Stimulated activated naive CD8-positive, alpha-beta T cell treated with anti-CD3 and anti-CD28 coated beads, Interleukin-15, Interleukin-2, amounts not matched to agents 100 ng/mL and 50 ng/mL, for 24 hours (primary cell): ENCODE results near the gene GAPT.

Source experiments
- H3K27ac Mint-ChIP-seq: one replicate; pipeline ENCODE4 v1.8.0; 2021; ENCODE audit warnings: mild to moderate bottlenecking, mixed read lengths
- H3K27me3 Mint-ChIP-seq: one replicate; pipeline ENCODE4 v1.8.0; 2021; ENCODE audit warnings: mixed read lengths
- H3K36me3 Mint-ChIP-seq: one replicate; pipeline ENCODE4 v1.8.0; 2021; ENCODE audit warnings: low read depth, mixed read lengths
- H3K4me1 Mint-ChIP-seq: one replicate; pipeline ENCODE4 v1.8.0; 2021; ENCODE audit warnings: low read depth, mixed read lengths
- H3K4me3 Mint-ChIP-seq: one replicate; pipeline ENCODE4 v1.8.0; 2021; ENCODE audit warnings: mild to moderate bottlenecking, mixed read lengths
- H3K9me3 Mint-ChIP-seq: one replicate; pipeline ENCODE4 v1.8.0; 2021; ENCODE audit warnings: mixed read lengths

Gene GAPT

DNA sequence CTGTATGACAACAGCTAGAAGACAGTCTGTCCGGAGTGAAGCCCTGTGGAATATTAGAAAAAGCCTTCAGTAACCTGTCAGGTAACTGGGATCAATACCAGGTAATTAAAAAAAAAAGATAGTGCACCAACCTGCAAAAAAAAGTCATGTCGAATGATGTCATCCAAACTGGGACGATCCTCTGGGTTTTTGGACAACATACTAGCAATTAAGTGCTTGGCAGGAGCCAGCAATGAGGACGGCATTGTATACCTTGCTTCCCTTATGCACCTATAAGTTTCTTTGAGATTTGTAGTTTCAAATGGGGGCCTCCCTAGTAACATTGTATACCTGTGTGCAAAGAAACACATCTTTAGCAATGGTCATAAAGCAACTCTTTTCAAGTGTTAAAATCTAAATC lies 34.2 kb upstream of the GAPT start:
- H3K27me3 Mint-ChIP-seq = peaks cover 15% of the 10 kb centered on the region

GRCh38 chr5:58458141-58458742 lies 33.0 kb upstream of the GAPT start:
- H3K27me3 Mint-ChIP-seq = peaks cover 15% of the 10 kb centered on the region
- H3K9me3 Mint-ChIP-seq = no peaks in the 10 kb centered on the region
- H3K4me1 Mint-ChIP-seq = peaks cover 17% of the 10 kb centered on the region
- no peak overlapping the region for H3K4me3 Mint-ChIP-seq
- peaks cover 8% of the 10 kb centered on the region for H3K36me3 Mint-ChIP-seq
- no peak overlapping the region for H3K27ac Mint-ChIP-seq

More for the DNA sequence above, 34.2 kb upstream of the GAPT start:
- Mint-ChIP-seq H3K4me1 (peaks cover 17% of the 10 kb centered on the region), H3K9me3 (no peaks in the 10 kb centered on the region), H3K4me3 (no peak overlapping the region), H3K27ac (no peak overlapping the region), H3K36me3 (peaks cover 8% of the 10 kb centered on the region)

DNA sequence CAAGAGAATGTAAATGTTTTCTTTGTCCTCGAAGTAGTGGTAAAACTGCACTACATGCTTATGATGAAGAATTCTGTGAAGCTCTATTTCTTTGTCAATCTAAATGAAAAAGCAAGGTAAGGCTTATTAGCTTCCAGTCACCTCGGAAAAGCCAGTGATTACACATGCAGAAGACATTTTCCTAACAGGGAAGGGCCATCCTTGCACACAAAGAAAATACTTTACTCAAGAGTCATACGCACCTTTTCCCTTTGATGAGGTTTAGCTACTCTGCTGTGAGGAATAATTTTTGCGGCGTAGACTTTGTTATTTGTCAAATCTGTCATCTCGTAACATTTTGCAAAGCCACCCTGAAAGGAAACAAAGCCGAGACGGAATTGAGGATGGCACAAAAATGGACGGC lies 32.5 kb upstream of the GAPT start:
- Mint-ChIP-seq H3K4me3 (peak overlapping the region; percentile 78), H3K36me3 (peaks cover 8% of the 10 kb centered on the region), H3K27me3 (peaks cover 15% of the 10 kb centered on the region), H3K4me1 (peaks cover 17% of the 10 kb centered on the region), H3K9me3 (no peaks in the 10 kb centered on the region), H3K27ac (no peak overlapping the region)

DNA sequence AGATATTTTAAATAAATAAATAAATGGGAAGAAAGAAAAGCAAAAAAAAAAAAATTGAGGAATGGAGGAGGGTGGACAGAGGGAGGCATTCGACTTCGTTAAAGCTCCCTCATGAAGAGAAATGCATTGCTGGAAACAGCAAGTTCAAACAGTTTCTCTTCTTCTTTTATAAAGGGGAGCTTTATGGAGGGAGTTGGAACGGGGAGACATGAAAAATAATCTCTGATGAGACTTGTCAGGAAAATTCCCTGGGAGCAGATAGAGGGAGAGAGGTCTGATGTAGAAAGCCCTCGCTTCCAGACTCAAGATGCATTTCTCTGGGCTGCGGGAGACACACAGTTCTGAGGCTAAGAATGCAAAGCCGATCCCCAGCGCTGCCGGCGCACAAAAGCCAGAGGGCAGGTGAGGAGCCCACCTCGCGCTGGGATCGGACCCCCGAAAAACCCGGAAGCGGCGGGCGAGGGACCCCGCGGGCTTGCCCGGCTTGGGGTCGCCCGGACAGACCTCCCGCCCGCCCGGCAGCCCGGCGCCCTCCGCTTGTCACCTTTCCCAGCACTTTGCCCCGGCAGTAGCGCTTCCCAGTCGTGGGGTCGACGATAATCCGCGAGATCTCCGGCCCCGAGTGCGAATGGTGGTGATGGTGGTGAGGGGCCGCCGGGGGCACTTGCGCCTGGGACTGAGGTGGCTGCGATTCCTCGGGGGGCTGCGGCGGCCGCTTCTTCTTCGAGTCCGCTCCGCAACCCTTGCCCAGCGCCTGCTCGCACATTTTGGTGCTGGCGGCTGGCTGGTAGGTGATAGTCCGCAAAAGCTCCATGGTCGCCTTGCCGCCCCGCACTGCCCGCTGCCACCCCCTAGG lies 31.9 kb upstream of the GAPT start:
- peaks cover 17% of the 10 kb centered on the region for H3K4me1 Mint-ChIP-seq
- H3K4me3 Mint-ChIP-seq = peak overlapping the region; percentile 78
- peaks cover 8% of the 10 kb centered on the region for H3K36me3 Mint-ChIP-seq
- peak overlapping the region; percentile 74 for H3K27ac Mint-ChIP-seq
- no peaks in the 10 kb centered on the region for H3K9me3 Mint-ChIP-seq
- H3K27me3 Mint-ChIP-seq = peaks cover 15% of the 10 kb centered on the region

GRCh38 chr5:58460002-58460731 lies 31.1 kb upstream of the GAPT start, which contains the start of gene PLK2:
Gene PLK2 (minus strand): TSS chr5:58460086. CDS start chr5:58459959, 127 bp downstream.
- H3K9me3 Mint-ChIP-seq = no peaks in the 10 kb centered on the region
- H3K4me1 Mint-ChIP-seq = peaks cover 17% of the 10 kb centered on the region
- peak within 1 kb of the TSS; percentile 78 for H3K4me3 Mint-ChIP-seq
- H3K27ac Mint-ChIP-seq = peak within 1 kb of the TSS; percentile 74
- peaks cover 5% of the 10 kb centered on the region for H3K36me3 Mint-ChIP-seq
- peaks cover 15% of the 10 kb centered on the region for H3K27me3 Mint-ChIP-seq

GRCh38 chr5:58460732-58461286 lies 30.4 kb upstream of the GAPT start:
- H3K9me3 Mint-ChIP-seq = no peaks in the 10 kb centered on the region
- H3K4me3 Mint-ChIP-seq = peak overlapping the region; percentile 34
- peaks cover 5% of the 10 kb centered on the region for H3K36me3 Mint-ChIP-seq
- peak overlapping the region; percentile 34 for H3K27ac Mint-ChIP-seq
- peaks cover 15% of the 10 kb centered on the region for H3K27me3 Mint-ChIP-seq
- H3K4me1 Mint-ChIP-seq = peaks cover 17% of the 10 kb centered on the region

- no peak overlapping the region for H3K4me3 Mint-ChIP-seq
These were observed 29.1 kb upstream of the GAPT start for GRCh38 chr5:58462154-58462553.

GRCh38 chr5:58462623-58463230 lies 28.5 kb upstream of the GAPT start:
- Mint-ChIP-seq H3K4me1 (peaks cover 22% of the 10 kb centered on the region), H3K36me3 (peaks cover 5% of the 10 kb centered on the region), H3K9me3 (no peaks in the 10 kb centered on the region), H3K27me3 (peaks cover 15% of the 10 kb centered on the region), H3K4me3 (no peak overlapping the region), H3K27ac (no peak overlapping the region)

More at GRCh38 chr5:58462154-58462553, 29.1 kb upstream of the GAPT start:
- Mint-ChIP-seq H3K4me1 (peaks cover 22% of the 10 kb centered on the region), H3K9me3 (no peaks in the 10 kb centered on the region), H3K27me3 (peaks cover 15% of the 10 kb centered on the region), H3K36me3 (peaks cover 5% of the 10 kb centered on the region), H3K27ac (no peak overlapping the region)

DNA sequence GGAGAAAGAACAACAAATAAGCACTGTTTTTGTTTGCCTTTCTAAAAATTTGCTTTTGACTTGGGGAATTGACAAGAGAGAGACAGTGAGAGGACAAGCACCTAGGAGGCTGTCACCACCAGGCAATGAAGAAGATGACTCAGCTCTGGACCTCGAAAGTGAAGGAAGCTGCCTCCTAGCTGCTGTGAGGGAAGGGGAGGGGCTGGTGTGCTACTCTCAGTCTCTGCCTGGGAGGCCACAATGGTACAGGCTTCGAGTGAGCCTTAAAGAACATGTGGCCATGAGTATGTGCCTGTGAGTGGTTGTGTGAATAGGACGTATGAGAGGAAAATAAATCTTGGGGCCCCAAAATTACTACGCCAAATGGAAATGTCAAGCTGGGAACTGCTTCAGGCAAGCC lies 24.3 kb upstream of the GAPT start:
- Mint-ChIP-seq H3K4me1 (peaks cover 5% of the 10 kb centered on the region), H3K27ac (no peak overlapping the region), H3K27me3 (peaks cover 4% of the 10 kb centered on the region), H3K4me3 (no peak overlapping the region), H3K36me3 (no peaks in the 10 kb centered on the region), H3K9me3 (no peaks in the 10 kb centered on the region)

GRCh38 chr5:58469896-58470295 lies 21.3 kb upstream of the GAPT start:
- Mint-ChIP-seq H3K4me1 (peaks cover 5% of the 10 kb centered on the region), H3K4me3 (no peak overlapping the region), H3K27ac (no peak overlapping the region), H3K36me3 (no peaks in the 10 kb centered on the region), H3K9me3 (peaks cover 1% of the 10 kb centered on the region), H3K27me3 (peaks cover 4% of the 10 kb centered on the region)

- H3K36me3 Mint-ChIP-seq = no peaks in the 10 kb centered on the region
- H3K4me3 Mint-ChIP-seq = no peak overlapping the region
- H3K9me3 Mint-ChIP-seq = peaks cover 11% of the 10 kb centered on the region
- peaks cover 11% of the 10 kb centered on the region for H3K27me3 Mint-ChIP-seq
- no peak overlapping the region for H3K27ac Mint-ChIP-seq
- H3K4me1 Mint-ChIP-seq = no peaks in the 10 kb centered on the region
These were observed 15.8 kb upstream of the GAPT start for GRCh38 chr5:58475404-58475803.

DNA sequence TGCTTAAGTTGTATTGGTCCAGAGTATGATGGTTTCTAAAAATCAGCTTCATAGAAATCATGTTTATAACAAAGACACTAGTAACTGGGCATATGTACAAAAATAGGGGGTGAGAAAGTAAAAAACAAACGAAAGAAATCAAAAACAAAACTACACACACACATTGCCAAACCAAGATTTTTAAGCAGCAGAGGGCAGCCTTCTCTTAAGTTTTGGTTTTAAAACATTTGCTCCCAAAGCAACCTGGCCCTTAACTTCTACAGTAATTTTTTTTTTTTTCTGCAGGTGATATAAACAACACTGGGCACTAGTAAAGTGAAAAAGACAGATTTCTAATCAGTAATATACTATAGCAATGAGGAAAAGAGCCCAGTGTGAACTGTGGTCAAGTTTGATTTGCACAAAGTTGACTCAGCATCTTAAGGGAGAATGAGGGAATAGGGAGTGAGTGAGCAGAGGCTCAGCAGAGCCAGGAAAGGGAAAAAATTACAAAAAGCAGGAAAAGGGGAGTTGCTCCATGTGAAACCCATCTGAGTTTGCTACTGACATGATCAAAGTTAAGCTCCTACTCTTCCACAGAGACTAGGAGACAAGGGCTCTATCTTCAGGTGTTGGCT lies 13.4 kb upstream of the GAPT start:
- Mint-ChIP-seq H3K27ac (no peak overlapping the region), H3K27me3 (peaks cover 7% of the 10 kb centered on the region), H3K9me3 (peaks cover 11% of the 10 kb centered on the region), H3K4me1 (no peaks in the 10 kb centered on the region), H3K36me3 (no peaks in the 10 kb centered on the region), H3K4me3 (no peak overlapping the region)

GRCh38 chr5:58481066-58481676 lies 10.1 kb upstream of the GAPT start:
- H3K27me3 Mint-ChIP-seq = peaks cover 2% of the 10 kb centered on the region
- no peaks in the 10 kb centered on the region for H3K36me3 Mint-ChIP-seq
- no peaks in the 10 kb centered on the region for H3K4me1 Mint-ChIP-seq
- no peak overlapping the region for H3K27ac Mint-ChIP-seq
- no peak overlapping the region for H3K4me3 Mint-ChIP-seq
- peaks cover under 1% of the 10 kb centered on the region for H3K9me3 Mint-ChIP-seq

DNA sequence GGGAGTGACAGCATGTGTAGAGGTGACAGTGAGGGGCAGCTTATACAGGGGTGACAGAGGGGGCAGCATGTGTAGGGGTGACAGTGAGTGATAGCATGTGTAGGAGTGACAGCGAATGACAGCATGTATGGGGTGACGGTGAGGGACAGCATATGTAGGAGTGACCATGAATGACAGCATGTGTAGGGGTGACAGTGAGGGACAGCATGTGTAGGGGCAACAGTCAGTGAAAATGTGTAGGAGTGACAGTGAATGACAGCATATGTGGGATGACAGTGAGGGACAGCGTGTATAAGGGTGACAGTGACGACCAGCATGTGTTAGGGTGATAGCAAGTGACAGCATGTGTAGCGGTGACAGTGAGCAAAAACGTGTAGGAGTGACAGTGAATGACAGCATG lies 9.4 kb upstream of the GAPT start:
- Mint-ChIP-seq H3K4me1 (no peaks in the 10 kb centered on the region), H3K27me3 (no peaks in the 10 kb centered on the region), H3K27ac (no peak overlapping the region), H3K4me3 (no peak overlapping the region), H3K9me3 (no peaks in the 10 kb centered on the region), H3K36me3 (no peaks in the 10 kb centered on the region)
